ENCODE data around the gene ZCCHC24. TPM values are rescaled to one million over a fixed set of nuclear protein-coding genes. Genes with fewer than 3 reads are reported as not detected.

ZCCHC24 gene
- total and polyA plus RNA-seq, 2 of the 8 experiments (the other 6 are each of a cell fraction or from before 2014, with no cell fraction given) = 3.9 to 6.9 TPM

- TF ChIP-seq CTCF (IDR thresholded peaks at IDR 0.05; ENCODE audit: control extremely low read depth in 1 of 3, insufficient read depth in 1 of 3, low read depth in 1 of 3, low read length in 3 of 3) (peak; percentile 27 to 46 (median 31)), TEAD4 (IDR thresholded peaks at IDR 0.05; ENCODE audit: low read depth, low read length) (no peak), GABPA (IDR thresholded peaks at IDR 0.05; ENCODE audit: borderline replicate concordance, insufficient read depth, low read length) (no peak), ATF2 (IDR thresholded peaks at IDR 0.05; ENCODE audit: low read length) (no peak), POLR2AphosphoS5 (IDR thresholded peaks at IDR 0.05; ENCODE audit: low read depth, low read length) (no peak), MAX (IDR thresholded peaks at IDR 0.05) (peak; percentile 69), E2F6 (IDR thresholded peaks at IDR 0.05) (peak; percentile 41; the same call in 1 of the 2 replicates), MAFK (IDR thresholded peaks at IDR 0.05; ENCODE audit: low read depth, low read length) (no peak), SIN3A (conservative IDR thresholded peaks at IDR 0.05 in 1 of 2, IDR thresholded peaks at IDR 0.05 in 1 of 2; ENCODE audit: low read depth in 1 of 2, low read length in 2 of 2) (no peak), TAF7 (optimal IDR thresholded peaks at IDR 0.05; ENCODE audit: borderline replicate concordance, low read depth, low read length) (no peak), EP300 (IDR thresholded peaks at IDR 0.05; ENCODE audit: borderline replicate concordance in 1 of 2, low read depth in 2 of 2, low read length in 2 of 2) (no peak), HDAC2 (IDR thresholded peaks at IDR 0.05; ENCODE audit: borderline replicate concordance in 1 of 2, low read depth in 2 of 2, low read length in 2 of 2) (no peak), SAP30 (IDR thresholded peaks at IDR 0.05; ENCODE audit: insufficient read depth, insufficient replicate concordance, low read length) (no peak)
These were observed 45.9 kb upstream of the ZCCHC24 start (continued) for GRCh38 chr10:79491143-79491835.
